K562 (cell line): ENCODE data around the gene IGF2. TPM values are rescaled to one million over a fixed set of nuclear protein-coding genes. Genes with fewer than 3 reads are reported as not detected.

Experiments used
- ATAC-seq: fragments of 200-7000 bp; cut with Tn5 transposase; 3 replicates; pipeline ENCODE4 v1.9.1; 2020; ENCODE audit warnings: moderate library complexity
- BruUV-seq: library from RNA; stranded (reverse); fragments of 400-500 nt; replicated peaks from 2 replicates; lab custom pipeline; 2021; lab: Mats Ljungman, UMichigan
- CTCF ChIA-PET: fragments of 300-600 bp; formaldehyde crosslinking; extraction: SDS; loops from one replicate; lab custom pipeline; 2021; ENCODE audit warnings: low intra/inter-chr PET ratio; lab: Yijun Ruan, JAX
- POLR2A ChIA-PET: fragments of 300-600, 350-650 bp; sonication (Branson Sonifier 250); formaldehyde crosslinking; extraction: SDS; loops from one replicate; lab custom pipeline; 2021; ENCODE audit warnings: antibody characterized with exemption, inconsistent platforms; lab: Yijun Ruan, JAX
- DNase-seq, 4 experiments: peaks; one replicate each; pipeline versions ENCODE4 v3.0.0 to v3.0.0-alpha.2; 2011 to 2018; ENCODE audit warnings: low spot score in 3 of 4, mixed read lengths in 3 of 4; ENCODE audit errors: extremely low read depth in 1 of 4
- FAIRE-seq: peaks from 2 replicates; lab custom pipeline; 2011; peaks lifted over from hg19 to GRCh38; lab: Jason Lieb, UNC
- H2AFZ ChIP-seq: 2 replicates; pipeline ENCODE4 v1.6.0; 2011; ENCODE audit warnings: low read depth, low read length, control low read depth, inconsistent platforms
- H3K27ac ChIP-seq: fragments of 200-600 bp; 3 replicates; pipeline ENCODE4 v1.8.0; 2011; ENCODE audit warnings: low read depth, mild to moderate bottlenecking, control low read depth, inconsistent platforms, low read length, moderate library complexity, mixed read lengths; ENCODE audit errors: extremely low read depth
- H3K27me3 ChIP-seq, 2 experiments: fragments of 300-600 bp in 1 of 2; 2 replicates in 1 of 2; 3 replicates in 1 of 2; pipeline versions ENCODE4 v1.6.0 to v1.8.0; 2011; ENCODE audit warnings: inconsistent platforms in 2 of 2, low read length in 2 of 2, mild to moderate bottlenecking in 1 of 2, mixed read lengths in 1 of 2, moderate library complexity in 1 of 2; ENCODE audit not compliant: control insufficient read depth in 2 of 2, insufficient read depth in 2 of 2
- H3K36me3 ChIP-seq: fragments of 300-600 bp; 3 replicates; pipeline ENCODE4 v1.8.0; 2011; ENCODE audit warnings: mild to moderate bottlenecking, low read length, inconsistent platforms; ENCODE audit not compliant: control insufficient read depth, insufficient read depth
- H3K4me1 ChIP-seq, 2 experiments: fragments of 200-600 bp in 1 of 2; replicated peaks in 1 of 2; 2 replicates in 1 of 2; 3 replicates in 1 of 2; pipeline versions ENCODE4 v1.5.1 to v1.8.0; 2011; ENCODE audit warnings: inconsistent platforms in 2 of 2, low read length in 2 of 2, mild to moderate bottlenecking in 1 of 2, mixed read lengths in 1 of 2, moderate library complexity in 1 of 2; ENCODE audit not compliant: control insufficient read depth in 2 of 2, insufficient read depth in 2 of 2
- H3K4me2 ChIP-seq: 2 replicates; pipeline ENCODE4 v1.6.1; 2011; ENCODE audit warnings: low read length, control low read depth, inconsistent platforms, mixed read lengths; ENCODE audit not compliant: insufficient read depth
- H3K4me3 ChIP-seq: fragments of 200-600 bp; sonication (generic), shearing (Covaris generic); 2 replicates; pipeline ENCODE4 v1.5.1; 2016; ENCODE audit warnings: control low read depth, inconsistent platforms
- H3K79me2 ChIP-seq: fragments of 200-600 bp; 3 replicates; pipeline ENCODE4 v1.8.0; 2011; ENCODE audit warnings: low read length, inconsistent platforms; ENCODE audit not compliant: control insufficient read depth, insufficient read depth
- H3K9ac ChIP-seq, 2 experiments: 2 replicates each; pipeline versions ENCODE4 v1.6.0 to v1.6.1; 2011; ENCODE audit warnings: low read depth in 2 of 2, low read length in 2 of 2, control low read depth in 1 of 2, inconsistent platforms in 1 of 2, mild to moderate bottlenecking in 1 of 2, mixed read lengths in 1 of 2; ENCODE audit not compliant: insufficient read depth in 1 of 2
- H3K9me1 ChIP-seq: one replicate; pipeline ENCODE4 v1.6.0; 2011; ENCODE audit warnings: inconsistent platforms, mild to moderate bottlenecking, low read length, moderate library complexity; ENCODE audit not compliant: control insufficient read depth, insufficient read depth
- H3K9me3 ChIP-seq: replicated peaks from 2 replicates; pipeline ENCODE4 v1.5.1; 2011; ENCODE audit warnings: low read depth, low read length, inconsistent platforms; ENCODE audit not compliant: control insufficient read depth, insufficient read depth
- H4K20me1 ChIP-seq: replicated peaks from 2 replicates; pipeline ENCODE4 v1.6.1; 2011; ENCODE audit warnings: low read length, inconsistent platforms, mixed read lengths; ENCODE audit not compliant: control insufficient read depth, insufficient read depth
- ELF2 ChIP-seq: fragments of 250-450 bp; sonication (Bioruptor Pico); IDR thresholded peaks from 2 replicates; pipeline ENCODE4 v1.5.0; 2021; ENCODE audit warnings: mild to moderate bottlenecking
- FOSL1 ChIP-seq: fragments of 200-800 bp; sonication (Bioruptor generic); conservative IDR thresholded peaks from 2 replicates; pipeline ENCODE4 v1.6.1; 2016; ENCODE audit warnings: missing genetic modification characterization, missing compliant biosample characterization
- ZBTB2 ChIP-seq: fragments of 450-650 bp; IDR thresholded peaks from 2 replicates; pipeline ENCODE4 v1.6.1; 2016; ENCODE audit warnings: antibody characterized with exemption
- WGBS: fragments of 100-300 bp; shearing (Covaris generic); methylation state at CpG from one replicate; pipeline ENCODE4 v1.1.6; 2016; ENCODE audit warnings: low coverage, mixed read lengths; ENCODE audit not compliant: insufficient coverage; ENCODE audit errors: missing lambda C conversion rate; 5-methylcytosine and 5-hydroxymethylcytosine counted together
- in situ Hi-C: fragments of 300-500 bp; cut with MboI; formaldehyde crosslinking; loops from 4 replicates; pipeline ENCODE4 v1.15.0; 2018; ENCODE audit warnings: inconsistent platforms, mixed read lengths
- intact Hi-C: fragments of 100-400 bp; cut with micrococcal nuclease; formaldehyde crosslinking; loops from 2 replicates; pipeline ENCODE4 v1.14.2; 2022
- polyA plus RNA-seq, 8 experiments: library from polyadenylated mRNA; depleted of rRNA in 4 of 8; stranded (reverse) in 5 of 8; unstranded in 3 of 8; fragments of >200 nt; fragmentation: Nextera tagmentation in 2 of 8; fragmentation: Illumina TruSeq in 1 of 8; extraction: Ambion mirVana in 2 of 8; extraction: Trizol in 1 of 8; gene quantifications; 2 replicates each; pipeline versions ENCODE4 v1.2.1 to v1.2.3, GENCODE V29; 2011 to 2014; ENCODE audit warnings: inconsistent platforms in 1 of 8, missing spikeins in 1 of 8
- total RNA-seq, 7 experiments: library from RNA; depleted of rRNA in 6 of 7; stranded (reverse); fragments of >200 nt in 6 of 7; fragmentation: Illumina TruSeq in 2 of 7; extraction: Trizol in 2 of 7; gene quantifications; 2 replicates each; pipeline versions ENCODE4 v1.2.1 to v1.2.3, GENCODE V29; 2011 to 2021; ENCODE audit warnings: low replicate concordance in 1 of 7
- TF ChIP-seq, protein P1 (sequence below): sonication (generic); formaldehyde crosslinking; IDR thresholded peaks from 2 replicates; pipeline ENCODE4 v1.8.0; 2022; ENCODE audit warnings: mild to moderate bottlenecking, missing genetic modification reagents
- TF ChIP-seq, protein P2 (sequence below), 3 experiments: IDR thresholded peaks in 2 of 3; conservative IDR thresholded peaks in 1 of 3; 2 replicates each; pipeline ENCODE4 v1.5.1; 2011 to 2012; ENCODE audit warnings: low read length in 3 of 3, mild to moderate bottlenecking in 3 of 3, control low read depth in 2 of 3, improper control_type of control experiment in 1 of 3, inconsistent platforms in 1 of 3, low read depth in 1 of 3, mixed read lengths in 1 of 3, moderate library complexity in 1 of 3; ENCODE audit not compliant: insufficient read depth in 2 of 3

The IGF2 gene
- total and polyA plus RNA-seq, 9 of the 15 experiments (the other 6 are each of a cell fraction or from before 2014, with no cell fraction given): 0.16 TPM; not detected in 8

- no peaks in the 10 kb centered on the region for H3K4me1 ChIP-seq
- WGBS: 0% methylated on average over 8 of the region's 13 CpGs
- ATAC-seq: peak; percentile 57
Observed at GRCh38 chr11:2122907-2123627, 16.1 kb downstream of the IGF2 start.

More at GRCh38 chr11:2122907-2123627, 16.1 kb downstream of the IGF2 start:
- ChIA-PET CTCF (no interaction called here), POLR2A (interaction anchor here (0.6 kb wide), 1 partner anchor 19 kb away, joined by 3 read pairs; no protein-coding TSS in a partner anchor)
- Histone ChIP-seq H3K27ac (no peak overlapping the region), H3K4me2 (no peak overlapping the region), H3K9me1 (no peaks in the 10 kb centered on the region), H2AFZ (no peak overlapping the region), H3K9me3 (no peaks in the 10 kb centered on the region), H3K4me3 (no peak overlapping the region), H3K9ac (no peak overlapping the region), H3K79me2 (no peaks in the 10 kb centered on the region), H3K36me3 (no peaks in the 10 kb centered on the region), H3K27me3 (peaks cover 0 to 12% of the 10 kb centered on the region in 2 experiments; a peak in 3 of 5 replicates), H4K20me1 (no peaks in the 10 kb centered on the region)
- intact Hi-C loops: no loop called here
- BruUV-seq: no TSS peak
- FAIRE-seq (no peak), DNase-seq (peak in 3 of 4 experiments; percentile 11 to 39 (median 26))
- TF ChIP-seq ELF2 (CRISPR knock-in tag) (no peak), FOSL1 (tag) (no peak), ZBTB2 (no peak)
- TF ChIP-seq, protein P1, sequence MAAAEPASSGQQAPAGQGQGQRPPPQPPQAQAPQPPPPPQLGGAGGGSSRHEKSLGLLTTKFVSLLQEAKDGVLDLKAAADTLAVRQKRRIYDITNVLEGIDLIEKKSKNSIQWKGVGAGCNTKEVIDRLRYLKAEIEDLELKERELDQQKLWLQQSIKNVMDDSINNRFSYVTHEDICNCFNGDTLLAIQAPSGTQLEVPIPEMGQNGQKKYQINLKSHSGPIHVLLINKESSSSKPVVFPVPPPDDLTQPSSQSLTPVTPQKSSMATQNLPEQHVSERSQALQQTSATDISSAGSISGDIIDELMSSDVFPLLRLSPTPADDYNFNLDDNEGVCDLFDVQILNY (CRISPR knock-in tag): no peak
- TF ChIP-seq, protein P2, sequence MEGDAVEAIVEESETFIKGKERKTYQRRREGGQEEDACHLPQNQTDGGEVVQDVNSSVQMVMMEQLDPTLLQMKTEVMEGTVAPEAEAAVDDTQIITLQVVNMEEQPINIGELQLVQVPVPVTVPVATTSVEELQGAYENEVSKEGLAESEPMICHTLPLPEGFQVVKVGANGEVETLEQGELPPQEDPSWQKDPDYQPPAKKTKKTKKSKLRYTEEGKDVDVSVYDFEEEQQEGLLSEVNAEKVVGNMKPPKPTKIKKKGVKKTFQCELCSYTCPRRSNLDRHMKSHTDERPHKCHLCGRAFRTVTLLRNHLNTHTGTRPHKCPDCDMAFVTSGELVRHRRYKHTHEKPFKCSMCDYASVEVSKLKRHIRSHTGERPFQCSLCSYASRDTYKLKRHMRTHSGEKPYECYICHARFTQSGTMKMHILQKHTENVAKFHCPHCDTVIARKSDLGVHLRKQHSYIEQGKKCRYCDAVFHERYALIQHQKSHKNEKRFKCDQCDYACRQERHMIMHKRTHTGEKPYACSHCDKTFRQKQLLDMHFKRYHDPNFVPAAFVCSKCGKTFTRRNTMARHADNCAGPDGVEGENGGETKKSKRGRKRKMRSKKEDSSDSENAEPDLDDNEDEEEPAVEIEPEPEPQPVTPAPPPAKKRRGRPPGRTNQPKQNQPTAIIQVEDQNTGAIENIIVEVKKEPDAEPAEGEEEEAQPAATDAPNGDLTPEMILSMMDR (IDR thresholded peaks at IDR 0.05 in 2 of 3, conservative IDR thresholded peaks at IDR 0.05 in 1 of 3; ENCODE audit: insufficient read depth in 2 of 3, low read depth in 1 of 3, low read length in 3 of 3): peak; percentile 18 to 40 (median 27); a peak in 3 of 6 replicates
- in situ Hi-C loops: no loop called here
